ENCODE results near the gene GPR142. TPM values are rescaled to one million over a fixed set of nuclear protein-coding genes. Genes with fewer than 3 reads are reported as not detected.
A peak's percentile ranks its signal among the peaks of the same experiment; 100 is the strongest.

Gene GPR142
- total and polyA plus RNA-seq, 10 of the 15 experiments (the other 5 are each of a cell fraction or from before 2014, with no cell fraction given), result not detected

DNA sequence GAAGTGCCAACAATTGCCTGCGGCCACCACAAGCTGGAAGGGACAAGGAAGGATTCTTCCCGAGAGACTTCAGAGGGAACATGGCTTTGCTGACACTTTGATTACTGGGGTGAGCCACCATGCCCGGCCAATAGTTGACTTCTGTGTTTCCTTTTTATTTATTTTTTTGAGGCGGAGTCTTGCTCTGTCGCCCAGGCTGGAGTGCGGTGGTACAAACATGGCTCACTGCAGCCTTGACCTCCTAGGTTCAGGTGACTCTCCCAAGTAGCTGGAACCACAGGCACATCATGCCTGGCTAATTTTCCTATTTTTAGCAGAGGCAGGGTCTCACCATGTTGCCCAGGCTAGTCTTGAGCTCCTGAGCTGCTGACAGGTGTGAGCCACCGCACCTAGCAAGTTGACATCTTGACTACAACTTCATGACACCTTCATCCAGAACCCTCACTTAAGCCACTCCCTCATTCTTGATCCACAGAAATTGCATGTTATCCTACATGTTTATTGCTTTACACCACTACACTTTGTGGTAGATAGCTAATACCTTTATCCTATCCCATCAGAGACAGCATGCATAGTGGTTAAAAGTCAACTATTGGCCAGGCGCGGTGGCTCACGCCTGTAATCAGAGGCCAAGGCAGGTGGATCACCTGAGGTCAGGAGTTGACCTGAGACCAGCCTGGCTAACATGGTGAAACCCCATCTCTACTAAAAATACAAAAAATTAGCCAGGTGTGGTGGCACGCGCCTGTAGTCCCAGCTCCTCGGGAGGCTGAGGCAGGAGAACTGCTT is 48.5 kb downstream of the GPR142 start:
- H3K4me3 ChIP-seq, result no peak overlapping the region
- in situ Hi-C loops (cut with MboI) (no loop called here), intact Hi-C loops (cut with micrococcal nuclease; ENCODE audit: unreplicated experiment) (loop anchor here (2.0 to 5.0 kb wide), 2 partner anchors 15 to 41 kb away; no protein-coding TSS in a partner anchor)
- peaks cover 4% of the 10 kb centered on the region; the same call in 1 of the 2 replicates for H3K4me1 ChIP-seq (ENCODE audit: control insufficient read depth, insufficient read depth, low read length)
- H3K36me3 ChIP-seq (ENCODE audit: control insufficient read depth in 2 of 2, insufficient read depth in 2 of 2, low read length in 1 of 2), result no peaks in the 10 kb centered on the region
- H3K4me2 ChIP-seq (ENCODE audit: control insufficient read depth, insufficient read depth), result no peak overlapping the region
- RAD21 ChIA-PET (ENCODE audit: unreplicated experiment), result interaction anchor here (1.4 to 3.8 kb wide), 4 partner anchors 10 to 42 kb away, joined by 4 to 16 read pairs (median 9); no protein-coding TSS in a partner anchor
- WGBS (ENCODE audit: insufficient coverage, insufficient replicate concordance, low lambda C conversion rate, missing lambda C conversion rate), result 73% methylated on average over 13 of the region's 13 CpGs
- POLR2A ChIA-PET, result interaction anchor here (0.6 to 1.3 kb wide), 3 partner anchors 10 to 670 kb away, joined by 3 to 4 read pairs (median 3); no protein-coding TSS in a partner anchor
- TF ChIP-seq HDAC6 (IDR thresholded peaks at IDR 0.05; ENCODE audit: unreplicated experiment) (no peak), IRF4 (IDR thresholded peaks at IDR 0.05; ENCODE audit: low read depth, low read length) (no peak), NR2F1 (conservative IDR thresholded peaks at IDR 0.05) (0 out of 2 replicates have a peak, but pooled peaks have one; percentile 7)
- TF ChIP-seq, protein P1, sequence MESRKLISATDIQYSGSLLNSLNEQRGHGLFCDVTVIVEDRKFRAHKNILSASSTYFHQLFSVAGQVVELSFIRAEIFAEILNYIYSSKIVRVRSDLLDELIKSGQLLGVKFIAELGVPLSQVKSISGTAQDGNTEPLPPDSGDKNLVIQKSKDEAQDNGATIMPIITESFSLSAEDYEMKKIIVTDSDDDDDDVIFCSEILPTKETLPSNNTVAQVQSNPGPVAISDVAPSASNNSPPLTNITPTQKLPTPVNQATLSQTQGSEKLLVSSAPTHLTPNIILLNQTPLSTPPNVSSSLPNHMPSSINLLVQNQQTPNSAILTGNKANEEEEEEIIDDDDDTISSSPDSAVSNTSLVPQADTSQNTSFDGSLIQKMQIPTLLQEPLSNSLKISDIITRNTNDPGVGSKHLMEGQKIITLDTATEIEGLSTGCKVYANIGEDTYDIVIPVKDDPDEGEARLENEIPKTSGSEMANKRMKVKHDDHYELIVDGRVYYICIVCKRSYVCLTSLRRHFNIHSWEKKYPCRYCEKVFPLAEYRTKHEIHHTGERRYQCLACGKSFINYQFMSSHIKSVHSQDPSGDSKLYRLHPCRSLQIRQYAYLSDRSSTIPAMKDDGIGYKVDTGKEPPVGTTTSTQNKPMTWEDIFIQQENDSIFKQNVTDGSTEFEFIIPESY (IDR thresholded peaks at IDR 0.05), result 0 out of 2 replicates have a peak, but pooled peaks have one; percentile 73
- no peaks in the 10 kb centered on the region for H3K9me3 ChIP-seq (replicated peaks; ENCODE audit: control insufficient read depth, insufficient read depth, low read length)
- CTCF ChIA-PET, result interaction anchor here (0.9 to 2.6 kb wide), 7 partner anchors 35 to 116 kb away, joined by 3 to 15 read pairs (median 7); no protein-coding TSS in a partner anchor
- BruUV-seq (replicated peaks), result no TSS peak
- H3K9ac ChIP-seq (ENCODE audit: control insufficient read depth, insufficient read depth, low read length), result no peak overlapping the region
- no peak overlapping the region for H2AFZ ChIP-seq (ENCODE audit: control insufficient read depth, low read depth, low read length)
- no peak for ATAC-seq
- no peak overlapping the region for H3K27ac ChIP-seq (ENCODE audit: control insufficient read depth, insufficient read depth)
- DNase-seq (ENCODE audit: low read depth, low spot score), result no peak
- H4K20me1 ChIP-seq (ENCODE audit: control insufficient read depth, insufficient read depth), result no peaks in the 10 kb centered on the region
- no peaks in the 10 kb centered on the region for H3K27me3 ChIP-seq (replicated peaks in 1 of 2; ENCODE audit: control insufficient read depth in 2 of 2, insufficient read depth in 2 of 2, low read length in 1 of 2)
- H3K79me2 ChIP-seq (ENCODE audit: control insufficient read depth, insufficient read depth, low read length), result no peaks in the 10 kb centered on the region
- SMC1A ChIA-PET (ENCODE audit: uncharacterized antibody, unreplicated experiment), result interaction anchor here (0.7 to 1.4 kb wide), 6 partner anchors 11 to 37 kb away, joined by 3 read pairs; no protein-coding TSS in a partner anchor
- FAIRE-seq, result no peak

Measured in GM12878 (cell line).